GM12873 (cell line): ENCODE measurements around the gene VPS37B.

ENCODE experiments used
- TF ChIP-seq, protein P1 (sequence below): IDR thresholded peaks from 2 replicates; pipeline ENCODE4 v1.5.1; 2012; ENCODE audit warnings: low read depth, mild to moderate bottlenecking, moderate library complexity, low read length, control low read depth; ENCODE audit not compliant: insufficient read depth; ENCODE audit errors: missing control alignments

The VPS37B gene

DNA sequence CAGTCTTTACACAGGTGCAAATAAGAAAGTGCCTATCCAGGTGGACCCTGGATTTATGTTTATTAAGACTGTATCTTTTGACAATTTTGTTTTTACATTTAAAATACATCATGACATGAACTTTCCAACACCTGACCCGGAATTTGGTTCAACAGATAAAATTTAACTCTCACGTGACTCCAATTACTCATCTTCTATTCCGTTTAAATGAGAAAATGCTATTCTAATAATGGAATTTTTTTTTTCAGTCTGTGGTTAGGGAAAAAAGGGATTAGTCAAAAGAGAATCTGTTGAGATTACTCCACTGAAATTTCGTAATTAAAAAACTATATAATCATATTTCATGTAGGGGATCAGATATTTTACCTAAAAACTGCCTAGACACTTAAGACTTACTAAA, 11.1 kb downstream of the VPS37B start:
- TF ChIP-seq, protein P1, sequence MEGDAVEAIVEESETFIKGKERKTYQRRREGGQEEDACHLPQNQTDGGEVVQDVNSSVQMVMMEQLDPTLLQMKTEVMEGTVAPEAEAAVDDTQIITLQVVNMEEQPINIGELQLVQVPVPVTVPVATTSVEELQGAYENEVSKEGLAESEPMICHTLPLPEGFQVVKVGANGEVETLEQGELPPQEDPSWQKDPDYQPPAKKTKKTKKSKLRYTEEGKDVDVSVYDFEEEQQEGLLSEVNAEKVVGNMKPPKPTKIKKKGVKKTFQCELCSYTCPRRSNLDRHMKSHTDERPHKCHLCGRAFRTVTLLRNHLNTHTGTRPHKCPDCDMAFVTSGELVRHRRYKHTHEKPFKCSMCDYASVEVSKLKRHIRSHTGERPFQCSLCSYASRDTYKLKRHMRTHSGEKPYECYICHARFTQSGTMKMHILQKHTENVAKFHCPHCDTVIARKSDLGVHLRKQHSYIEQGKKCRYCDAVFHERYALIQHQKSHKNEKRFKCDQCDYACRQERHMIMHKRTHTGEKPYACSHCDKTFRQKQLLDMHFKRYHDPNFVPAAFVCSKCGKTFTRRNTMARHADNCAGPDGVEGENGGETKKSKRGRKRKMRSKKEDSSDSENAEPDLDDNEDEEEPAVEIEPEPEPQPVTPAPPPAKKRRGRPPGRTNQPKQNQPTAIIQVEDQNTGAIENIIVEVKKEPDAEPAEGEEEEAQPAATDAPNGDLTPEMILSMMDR = no peak

DNA sequence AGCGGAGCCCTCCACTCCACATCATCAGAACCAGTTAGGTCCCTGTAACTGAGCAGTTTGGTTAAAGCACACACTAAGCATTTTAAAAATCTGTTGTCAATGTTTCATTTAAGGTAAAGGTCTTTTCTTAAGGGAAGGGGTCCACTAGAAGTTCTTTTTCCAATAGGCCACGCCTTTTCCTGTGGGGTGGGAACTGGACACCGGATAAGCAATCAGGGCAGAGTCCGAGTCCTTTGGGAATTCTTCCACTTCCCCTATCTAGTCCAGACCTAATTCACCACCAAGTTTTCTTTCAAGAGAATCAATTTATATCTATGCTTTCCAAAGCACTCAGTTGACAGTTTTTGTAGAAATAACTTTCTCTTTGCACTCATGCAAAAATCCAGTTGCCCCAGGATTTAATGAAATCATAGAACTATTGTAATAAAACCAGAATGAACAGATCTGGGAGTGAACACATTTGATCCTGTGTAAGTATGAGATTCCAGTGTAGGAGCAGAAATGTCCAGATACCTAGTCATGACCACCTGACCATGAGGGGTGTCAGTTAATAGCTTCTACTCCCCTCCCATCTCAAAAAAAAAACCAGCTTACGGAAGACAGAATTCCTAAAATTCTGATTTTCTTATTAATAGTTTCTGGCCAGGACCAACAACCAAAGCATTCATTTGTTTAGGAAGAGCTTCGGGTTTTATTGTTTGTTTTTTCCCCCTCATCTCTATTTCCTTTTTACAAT, 11.7 kb downstream of the VPS37B start:
- TF ChIP-seq, protein P1 = no peak

DNA sequence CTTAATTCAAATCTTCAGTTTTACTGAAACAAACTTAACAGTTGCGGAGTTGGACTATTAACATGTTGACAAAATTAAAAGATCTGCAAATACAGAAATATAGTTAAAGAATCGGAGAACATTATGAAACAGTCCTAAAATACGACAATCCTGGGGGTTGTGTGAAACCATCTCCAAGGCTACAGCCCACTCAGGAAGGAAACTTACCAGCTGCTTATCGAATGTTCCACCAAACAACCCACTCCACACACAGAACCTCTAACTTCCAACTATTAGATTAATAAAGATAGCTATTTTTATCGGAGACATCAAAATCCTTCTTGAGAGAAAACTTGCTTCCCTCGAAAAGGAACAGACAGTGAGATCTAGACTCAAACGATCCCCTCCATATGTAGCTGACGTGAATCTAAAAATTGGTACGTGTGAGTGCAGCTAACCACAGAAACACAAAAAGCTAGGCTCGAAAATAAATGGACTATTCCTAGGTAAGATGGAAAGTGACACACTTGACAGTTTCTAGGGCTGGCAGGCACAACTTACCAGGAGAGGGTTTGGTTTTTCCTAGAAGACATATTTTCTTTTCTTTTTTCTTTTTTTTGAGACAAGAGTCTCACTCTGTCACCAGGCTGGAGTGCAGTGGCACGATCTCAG, 12.9 kb downstream of the VPS37B start:
- TF ChIP-seq, protein P1 = no peak

DNA sequence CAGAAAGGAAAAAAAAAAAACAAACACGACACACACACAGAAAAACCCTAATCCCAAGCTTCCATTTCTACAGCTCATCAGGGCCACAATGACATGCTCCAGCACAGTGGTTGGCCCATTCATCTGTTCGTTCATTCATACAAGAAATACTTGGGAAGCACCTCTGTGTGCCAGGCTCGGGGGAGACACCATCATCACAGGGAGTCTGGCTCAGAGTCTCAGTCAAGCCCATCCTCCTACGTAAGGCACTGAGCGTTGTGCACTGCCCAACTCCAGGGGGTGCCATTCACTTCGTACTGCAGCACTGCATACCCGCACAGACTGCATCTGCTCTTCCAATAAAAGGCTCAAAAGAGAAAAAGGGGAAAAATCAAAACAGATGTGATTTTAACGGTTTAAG, 15.3 kb downstream of the VPS37B start:
- TF ChIP-seq, protein P1 = peak; percentile 59

DNA sequence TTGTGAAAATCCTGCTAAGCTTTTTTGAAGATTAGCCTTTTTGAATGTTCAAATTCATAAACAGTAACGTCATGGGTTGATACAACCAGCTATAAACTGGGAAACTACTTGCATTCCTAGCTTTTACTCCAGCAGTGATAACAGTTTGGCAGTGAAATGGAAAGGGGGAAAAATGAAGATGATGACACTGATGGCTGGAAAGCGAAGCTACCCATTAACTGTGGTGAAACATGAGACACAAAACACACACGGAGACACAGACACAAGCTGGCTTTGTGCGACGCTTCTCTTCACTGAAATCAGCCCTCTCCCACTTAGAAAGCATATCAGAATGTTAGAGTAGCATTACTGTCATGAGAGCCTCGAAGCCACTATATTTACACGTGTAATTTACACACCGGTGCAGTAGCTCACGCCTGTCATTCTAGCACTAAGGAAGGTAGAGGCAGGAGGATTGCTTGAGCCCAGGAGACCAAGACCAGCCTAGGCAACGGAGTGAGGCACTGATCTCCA, 15.7 kb downstream of the VPS37B start:
- TF ChIP-seq, protein P1 = no peak

DNA sequence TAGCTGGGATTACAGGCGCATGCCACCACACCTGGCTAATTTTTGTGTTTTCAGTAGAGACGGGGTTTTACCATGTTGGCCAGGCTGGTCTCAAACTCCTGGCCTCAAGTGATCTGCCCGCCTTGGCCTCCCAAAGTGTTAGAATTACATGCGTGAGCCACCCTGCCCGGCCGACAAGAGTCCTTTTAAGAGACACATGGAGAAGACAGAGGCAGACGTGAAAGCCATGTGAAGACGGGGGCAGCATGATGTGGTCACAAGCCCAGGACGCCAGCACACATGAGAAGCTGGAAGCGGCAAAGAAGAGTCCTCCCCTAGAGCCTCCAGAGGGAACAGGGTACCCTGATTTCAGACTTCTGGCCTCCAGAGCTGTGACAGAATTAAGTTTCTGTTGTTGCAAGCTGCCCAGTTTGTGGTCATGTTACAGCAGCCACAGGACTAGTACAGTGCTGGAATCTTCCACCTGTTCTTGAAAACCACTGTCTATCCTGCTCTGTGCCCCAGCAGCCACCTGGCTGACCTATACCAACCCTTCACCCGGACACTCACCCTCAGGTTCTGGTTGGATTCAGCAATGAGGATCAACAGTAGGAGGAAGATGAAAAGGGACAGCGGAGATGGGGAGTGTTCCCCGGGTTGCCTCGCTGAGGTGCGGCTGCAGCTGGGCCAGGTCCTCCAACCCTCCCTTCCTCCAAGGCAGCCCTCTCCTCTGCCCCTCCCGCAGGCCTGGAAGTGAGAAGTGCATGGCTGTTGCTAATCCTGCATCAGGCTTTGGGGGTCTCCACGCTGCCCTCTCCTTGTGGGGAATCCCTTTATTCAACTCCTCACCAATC, 16.9 kb downstream of the VPS37B start:
- TF ChIP-seq, protein P1 = no peak

DNA sequence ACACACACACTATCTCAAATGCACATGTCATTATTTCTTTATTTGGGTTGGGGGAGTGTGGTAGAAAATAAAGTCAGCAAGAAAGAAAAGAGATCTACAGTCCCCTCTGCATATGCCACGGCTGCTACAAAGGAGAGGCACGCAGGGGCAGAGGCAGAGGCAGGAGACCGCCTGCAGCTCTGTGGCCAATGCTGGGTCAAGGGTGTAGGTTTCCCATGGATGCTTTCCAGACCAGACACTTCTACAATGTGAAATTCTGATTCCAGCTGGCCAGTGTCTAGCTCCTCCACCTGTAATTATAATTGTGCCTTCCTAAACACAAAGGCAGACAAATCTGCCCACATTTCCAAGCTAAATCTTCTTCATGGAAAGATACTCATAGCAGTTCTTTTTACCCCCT, 19.2 kb downstream of the VPS37B start:
- TF ChIP-seq, protein P1 = no peak
